PC-9 (cell line): Measurements from ENCODE around the gene TGFBR1.

Experiments
- CTCF ChIP-seq: fragments of 200-600 bp; sonication (generic); conservative IDR thresholded peaks from 2 replicates; pipeline ENCODE4 v1.6.1; 2017; ENCODE audit warnings: mixed run types, antibody characterized with exemption, mild to moderate bottlenecking, moderate library complexity
- EZH2 ChIP-seq: fragments of 200-600 bp; sonication (generic); IDR thresholded peaks from 2 replicates; pipeline ENCODE4 v1.8.0; 2017; ENCODE audit warnings: antibody characterized with exemption, low read depth

GRCh38 chr9:99133145-99133544 is 28.2 kb downstream of the TGFBR1 start:
- TF ChIP-seq CTCF (no peak), EZH2 (no peak)
